Nephron (organoid): ENCODE results near the gene PNMT.
A peak's percentile ranks its signal among the peaks of the same experiment; 100 is the strongest.

Source experiments
- H3K27ac Mint-ChIP-seq, 3 experiments: 2 replicates each; pipeline ENCODE4 v1.8.0; 2020; ENCODE audit warnings: mixed read lengths in 3 of 3, mild to moderate bottlenecking in 2 of 3, moderate library complexity in 1 of 3
- H3K27me3 Mint-ChIP-seq: 2 replicates; pipeline ENCODE4 v1.8.0; 2021; ENCODE audit warnings: low read depth, mild to moderate bottlenecking, moderate library complexity, mixed read lengths
- H3K36me3 Mint-ChIP-seq: 2 replicates; pipeline ENCODE4 v1.8.0; 2020; ENCODE audit warnings: low read depth, mixed read lengths
- H3K4me1 Mint-ChIP-seq: 2 replicates; pipeline ENCODE4 v1.8.0; 2020; ENCODE audit warnings: mixed read lengths
- H3K4me3 Mint-ChIP-seq, 3 experiments: 2 replicates each; pipeline ENCODE4 v1.8.0; 2020; ENCODE audit warnings: mild to moderate bottlenecking in 3 of 3, mixed read lengths in 3 of 3, moderate library complexity in 2 of 3
- H3K9me3 Mint-ChIP-seq: 2 replicates; pipeline ENCODE4 v1.8.0; 2020; ENCODE audit warnings: mixed read lengths
- TF ChIP-seq, protein P1 (sequence below), 3 experiments: fragments of 200-600 bp; sonication (generic); IDR thresholded peaks; one replicate each; pipeline ENCODE4 v1.5.0; 2021; ENCODE audit warnings: antibody characterized with exemption in 3 of 3; ENCODE audit not compliant: unreplicated experiment in 3 of 3

PNMT gene

DNA sequence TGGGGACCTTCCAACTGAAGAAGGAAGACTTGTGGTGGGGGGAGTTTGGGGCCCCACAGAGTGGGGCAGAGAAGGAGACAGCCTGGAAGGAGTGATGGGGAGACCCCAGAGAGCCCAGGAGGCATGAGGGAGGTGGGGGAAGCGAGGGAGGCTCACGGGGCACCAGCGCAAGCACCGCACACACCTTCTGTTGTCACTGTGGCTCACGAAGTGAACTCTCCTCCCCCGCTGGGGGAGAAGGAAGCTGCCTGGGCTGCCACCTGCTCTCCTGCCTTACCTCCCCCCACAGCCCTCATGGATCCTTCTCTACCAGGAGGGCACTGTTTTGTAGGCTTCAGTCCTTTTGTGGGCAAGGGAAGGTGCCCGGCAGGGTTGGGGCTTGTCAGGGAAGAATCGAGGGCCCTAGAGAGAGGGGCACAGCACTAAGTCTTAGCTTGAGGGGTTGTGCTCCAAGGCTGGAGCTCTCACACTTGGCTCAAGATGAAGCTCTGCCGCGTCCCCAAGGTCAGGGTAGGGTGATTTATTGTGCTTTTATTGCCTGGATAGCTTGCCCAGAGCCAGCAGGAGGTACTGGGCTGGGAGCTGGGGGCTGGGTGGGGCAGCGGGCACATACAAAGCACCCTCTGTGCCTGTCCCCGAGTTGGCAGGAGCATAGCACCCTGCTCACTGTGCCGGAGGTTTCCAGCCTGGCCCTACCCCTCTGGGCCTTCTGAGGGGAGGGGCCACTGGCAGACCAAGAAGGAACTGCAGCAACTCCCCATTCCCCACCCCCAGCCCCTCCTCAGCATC is 35.9 kb upstream of the PNMT start:
- Mint-ChIP-seq H3K27me3 (peaks cover 44% of the 10 kb centered on the region), H3K4me1 (peaks cover 24% of the 10 kb centered on the region), H3K36me3 (no peaks in the 10 kb centered on the region), H3K27ac (peak overlapping the region in 1 of 3 experiments; percentile 74), H3K9me3 (no peaks in the 10 kb centered on the region), H3K4me3 (peak overlapping the region in 2 of 3 experiments; percentile 5 to 33)
- TF ChIP-seq, protein P1, sequence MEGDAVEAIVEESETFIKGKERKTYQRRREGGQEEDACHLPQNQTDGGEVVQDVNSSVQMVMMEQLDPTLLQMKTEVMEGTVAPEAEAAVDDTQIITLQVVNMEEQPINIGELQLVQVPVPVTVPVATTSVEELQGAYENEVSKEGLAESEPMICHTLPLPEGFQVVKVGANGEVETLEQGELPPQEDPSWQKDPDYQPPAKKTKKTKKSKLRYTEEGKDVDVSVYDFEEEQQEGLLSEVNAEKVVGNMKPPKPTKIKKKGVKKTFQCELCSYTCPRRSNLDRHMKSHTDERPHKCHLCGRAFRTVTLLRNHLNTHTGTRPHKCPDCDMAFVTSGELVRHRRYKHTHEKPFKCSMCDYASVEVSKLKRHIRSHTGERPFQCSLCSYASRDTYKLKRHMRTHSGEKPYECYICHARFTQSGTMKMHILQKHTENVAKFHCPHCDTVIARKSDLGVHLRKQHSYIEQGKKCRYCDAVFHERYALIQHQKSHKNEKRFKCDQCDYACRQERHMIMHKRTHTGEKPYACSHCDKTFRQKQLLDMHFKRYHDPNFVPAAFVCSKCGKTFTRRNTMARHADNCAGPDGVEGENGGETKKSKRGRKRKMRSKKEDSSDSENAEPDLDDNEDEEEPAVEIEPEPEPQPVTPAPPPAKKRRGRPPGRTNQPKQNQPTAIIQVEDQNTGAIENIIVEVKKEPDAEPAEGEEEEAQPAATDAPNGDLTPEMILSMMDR (IDR thresholded peaks at IDR 0.05; ENCODE audit: unreplicated experiment in 3 of 3): no peak

DNA sequence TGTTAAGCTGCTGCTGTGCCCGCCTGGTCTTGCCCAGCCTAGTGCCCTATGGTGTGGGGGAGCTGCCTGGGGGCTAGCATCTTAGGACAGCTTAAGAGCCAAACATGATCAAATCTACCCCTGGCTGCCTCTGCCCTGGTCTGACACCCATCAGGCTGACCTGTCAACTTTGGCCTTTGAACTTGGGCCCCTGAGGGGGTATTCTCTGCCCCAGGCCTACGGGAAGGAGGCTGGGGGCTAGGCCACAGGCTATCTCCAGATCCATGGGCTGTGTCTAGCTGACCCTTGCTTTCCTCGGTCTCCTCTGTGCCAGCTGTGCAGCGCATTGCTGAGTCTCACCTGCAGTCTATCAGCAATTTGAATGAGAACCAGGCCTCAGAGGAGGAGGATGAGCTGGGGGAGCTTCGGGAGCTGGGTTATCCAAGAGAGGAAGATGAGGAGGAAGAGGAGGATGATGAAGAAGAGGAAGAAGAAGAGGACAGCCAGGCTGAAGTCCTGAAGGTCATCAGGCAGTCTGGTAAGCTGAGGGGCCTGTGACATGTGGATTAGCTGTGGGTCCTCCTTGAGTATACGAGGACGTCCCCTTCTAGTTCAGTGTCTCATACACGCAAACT is 34.6 kb upstream of the PNMT start:
- H3K27me3 Mint-ChIP-seq: peaks cover 32% of the 10 kb centered on the region
- no peaks in the 10 kb centered on the region for H3K36me3 Mint-ChIP-seq
- peaks cover 32% of the 10 kb centered on the region for H3K4me1 Mint-ChIP-seq
- H3K9me3 Mint-ChIP-seq: no peaks in the 10 kb centered on the region
- TF ChIP-seq, protein P1 (IDR thresholded peaks at IDR 0.05; ENCODE audit: unreplicated experiment in 3 of 3): no peak
- H3K4me3 Mint-ChIP-seq: no peak overlapping the region
- H3K27ac Mint-ChIP-seq: no peak overlapping the region

DNA sequence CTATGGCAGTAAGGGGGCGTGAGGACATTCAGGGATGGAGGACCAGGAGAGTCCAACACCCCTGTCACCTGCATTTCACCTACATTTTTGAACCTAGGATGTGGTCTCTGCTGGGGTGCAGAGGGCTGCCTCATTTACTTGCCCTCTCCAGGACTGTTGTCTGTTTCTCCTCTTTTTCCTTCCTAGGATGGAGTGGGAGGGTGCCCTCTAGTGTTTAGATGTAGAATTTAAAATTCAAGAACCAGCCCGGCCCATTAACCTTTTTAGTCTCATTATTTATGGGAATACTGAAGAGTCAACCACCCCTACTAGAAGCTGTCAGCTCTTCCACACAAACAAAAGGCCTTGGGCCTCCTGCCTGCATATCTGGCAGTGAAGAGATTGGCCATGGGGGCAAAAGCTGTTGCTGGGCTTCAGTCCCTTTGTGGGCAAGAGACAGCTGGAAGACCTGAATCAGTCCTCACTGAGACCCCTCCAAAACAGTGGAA is 33.8 kb upstream of the PNMT start:
- TF ChIP-seq, protein P1 (IDR thresholded peaks at IDR 0.05; ENCODE audit: unreplicated experiment in 3 of 3): peak; percentile 73 to 77 (median 73)
- Mint-ChIP-seq H3K27ac (peak overlapping the region; percentile 8 to 83 (median 54)), H3K27me3 (peaks cover 25% of the 10 kb centered on the region), H3K4me1 (peaks cover 39% of the 10 kb centered on the region), H3K9me3 (no peaks in the 10 kb centered on the region), H3K36me3 (no peaks in the 10 kb centered on the region), H3K4me3 (peak overlapping the region; percentile 16 to 72 (median 61))

DNA sequence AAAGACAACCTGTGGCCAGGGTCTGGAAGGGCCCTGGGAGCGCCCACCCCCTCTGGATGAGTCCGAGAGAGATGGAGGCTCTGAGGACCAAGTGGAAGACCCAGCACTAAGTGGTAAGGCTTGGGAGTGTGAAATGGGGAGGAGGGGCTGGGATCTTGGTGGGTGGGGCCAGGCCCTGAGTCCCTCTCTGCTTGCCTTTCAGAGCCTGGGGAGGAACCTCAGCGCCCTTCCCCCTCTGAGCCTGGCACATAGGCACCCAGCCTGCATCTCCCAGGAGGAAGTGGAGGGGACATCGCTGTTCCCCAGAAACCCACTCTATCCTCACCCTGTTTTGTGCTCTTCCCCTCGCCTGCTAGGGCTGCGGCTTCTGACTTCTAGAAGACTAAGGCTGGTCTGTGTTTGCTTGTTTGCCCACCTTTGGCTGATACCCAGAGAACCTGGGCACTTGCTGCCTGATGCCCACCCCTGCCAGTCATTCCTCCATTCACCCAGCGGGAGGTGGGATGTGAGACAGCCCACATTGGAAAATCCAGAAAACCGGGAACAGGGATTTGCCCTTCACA is 32.6 kb upstream of the PNMT start:
- Mint-ChIP-seq H3K36me3 (no peaks in the 10 kb centered on the region), H3K4me1 (peaks cover 40% of the 10 kb centered on the region), H3K27me3 (peaks cover 16% of the 10 kb centered on the region), H3K27ac (peak overlapping the region in 1 of 3 experiments; percentile 90), H3K4me3 (peak overlapping the region; percentile 68 to 94 (median 93)), H3K9me3 (no peaks in the 10 kb centered on the region)
- TF ChIP-seq, protein P1 (IDR thresholded peaks at IDR 0.05; ENCODE audit: unreplicated experiment in 3 of 3): no peak

DNA sequence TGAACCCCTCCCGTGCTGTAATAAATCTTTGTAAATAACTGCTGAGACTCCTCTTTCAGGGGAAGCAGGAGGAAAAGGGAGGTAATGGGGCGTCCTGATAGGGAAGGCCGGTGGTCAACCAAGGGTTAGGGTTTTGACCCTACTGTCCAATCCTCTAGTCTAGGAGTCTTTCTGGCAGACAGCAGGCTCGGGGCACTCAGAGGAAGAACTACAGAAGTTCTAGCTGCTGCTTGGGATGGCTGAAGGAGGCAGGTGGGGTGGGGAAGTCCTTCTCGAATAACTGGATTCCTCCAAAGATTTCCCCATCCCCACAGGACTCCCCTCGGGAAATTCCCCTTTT is 31.7 kb upstream of the PNMT start:
- Mint-ChIP-seq H3K4me1 (peaks cover 36% of the 10 kb centered on the region), H3K27me3 (peaks cover 9% of the 10 kb centered on the region), H3K4me3 (peak overlapping the region; percentile 93 to 94 (median 93)), H3K9me3 (no peaks in the 10 kb centered on the region), H3K27ac (peak overlapping the region; percentile 70 to 90 (median 88)), H3K36me3 (no peaks in the 10 kb centered on the region)
- TF ChIP-seq, protein P1 (IDR thresholded peaks at IDR 0.05; ENCODE audit: unreplicated experiment in 3 of 3): no peak
